HS-5 (cell line): Measurements from ENCODE around the gene SAFB.
"Not testable (repeated sequence)": the region's sequence is repeated elsewhere in the genome, so short reads cannot be mapped to it uniquely, and the experiment has no call there.

Experiments
- DNase-seq: peaks from one replicate; pipeline ENCODE4 v3.0.0-alpha.2; 2012; ENCODE audit warnings: low read depth

The SAFB gene

DNA sequence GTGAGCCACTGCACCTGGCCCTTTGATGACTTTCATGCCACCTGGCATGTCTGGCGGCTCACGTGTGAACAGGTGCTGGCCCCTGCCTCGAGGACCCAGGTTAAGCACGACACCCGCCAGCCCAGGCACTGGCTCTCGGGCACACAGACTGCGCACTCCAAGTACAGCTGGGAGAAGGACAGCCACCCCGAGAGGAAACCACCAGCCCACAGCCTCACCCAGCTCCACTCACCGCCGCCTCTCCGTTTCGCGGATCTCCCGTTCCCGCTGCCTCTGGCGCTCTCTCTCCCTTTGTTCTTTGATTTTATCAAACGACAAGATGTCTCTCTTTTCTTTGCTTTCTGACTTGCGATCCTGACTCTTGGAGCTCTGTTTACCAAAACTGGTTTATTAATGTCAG is 27.8 kb upstream of the SAFB start:
- no peak for DNase-seq

- DNase-seq, result no peak
Observed at GRCh38 chr19:5595745-5596144, 27.1 kb upstream of the SAFB start.

DNA sequence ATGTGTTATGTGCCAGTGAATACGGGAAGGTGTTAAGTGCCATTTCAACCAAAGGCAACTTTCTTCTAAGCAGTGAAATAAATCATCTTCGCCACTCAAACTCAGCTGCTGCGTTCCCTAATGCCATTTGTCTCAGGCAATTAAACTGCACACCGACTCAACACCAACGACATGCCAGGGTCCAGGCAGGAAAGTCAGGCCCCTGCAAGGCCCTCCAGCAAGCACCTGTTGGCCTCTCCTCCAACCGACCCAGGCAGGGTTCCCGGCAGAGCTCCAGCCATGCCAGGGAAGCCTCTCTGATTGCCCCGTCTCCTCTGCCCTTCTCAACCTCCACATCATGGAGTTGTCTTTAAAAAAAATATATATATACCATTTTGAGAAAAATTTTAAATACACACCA is 22.1 kb upstream of the SAFB start:
- no peak for DNase-seq

DNA sequence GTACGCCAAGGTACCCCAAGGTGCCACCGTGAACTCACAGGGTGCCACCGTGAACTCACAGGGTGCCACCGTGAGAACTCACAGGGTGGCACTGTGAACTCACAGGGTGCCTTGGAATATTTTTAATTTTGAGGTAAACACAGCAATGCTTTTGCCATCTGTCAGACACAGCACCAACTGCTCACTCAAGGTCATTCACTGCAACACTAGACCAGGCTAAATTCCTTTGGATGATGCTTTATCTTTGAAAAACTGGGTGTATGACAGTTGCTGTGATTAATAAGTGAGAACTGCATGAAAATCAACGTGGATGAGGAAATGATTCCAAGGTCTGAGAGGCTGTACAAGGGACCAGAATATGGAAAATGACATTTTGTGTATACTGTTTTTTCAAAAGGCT is 19.3 kb upstream of the SAFB start:
- DNase-seq, result no peak

GRCh38 chr19:5605362-5605761 is 17.5 kb upstream of the SAFB start:
- no peak for DNase-seq

GRCh38 chr19:5607318-5608275 is 15.3 kb upstream of the SAFB start:
- DNase-seq, result no peak

DNA sequence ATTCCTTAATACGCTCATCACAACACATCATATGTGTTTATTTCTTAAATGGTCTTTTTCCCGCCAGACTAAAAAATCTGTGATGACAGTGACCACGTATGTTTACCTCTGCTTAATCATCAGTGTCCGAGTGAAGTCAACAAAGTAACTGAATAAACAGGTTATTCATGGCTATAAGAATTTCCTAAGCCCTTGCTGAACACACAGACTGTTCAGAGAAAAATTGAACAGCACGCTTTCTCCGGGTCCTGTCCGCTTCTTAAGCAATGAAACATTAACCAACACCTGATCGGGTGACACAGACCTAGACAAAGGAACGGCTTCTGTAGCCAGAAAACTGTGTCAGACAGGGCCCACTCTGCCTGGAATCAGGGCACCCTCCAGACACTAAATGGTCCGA is 14.6 kb upstream of the SAFB start:
- no peak for DNase-seq

- not testable (repeated sequence) for DNase-seq
Observed at GRCh38 chr19:5608766-5609165, 14.1 kb upstream of the SAFB start.

GRCh38 chr19:5609881-5610448 is 12.9 kb upstream of the SAFB start:
- DNase-seq, result no peak

DNA sequence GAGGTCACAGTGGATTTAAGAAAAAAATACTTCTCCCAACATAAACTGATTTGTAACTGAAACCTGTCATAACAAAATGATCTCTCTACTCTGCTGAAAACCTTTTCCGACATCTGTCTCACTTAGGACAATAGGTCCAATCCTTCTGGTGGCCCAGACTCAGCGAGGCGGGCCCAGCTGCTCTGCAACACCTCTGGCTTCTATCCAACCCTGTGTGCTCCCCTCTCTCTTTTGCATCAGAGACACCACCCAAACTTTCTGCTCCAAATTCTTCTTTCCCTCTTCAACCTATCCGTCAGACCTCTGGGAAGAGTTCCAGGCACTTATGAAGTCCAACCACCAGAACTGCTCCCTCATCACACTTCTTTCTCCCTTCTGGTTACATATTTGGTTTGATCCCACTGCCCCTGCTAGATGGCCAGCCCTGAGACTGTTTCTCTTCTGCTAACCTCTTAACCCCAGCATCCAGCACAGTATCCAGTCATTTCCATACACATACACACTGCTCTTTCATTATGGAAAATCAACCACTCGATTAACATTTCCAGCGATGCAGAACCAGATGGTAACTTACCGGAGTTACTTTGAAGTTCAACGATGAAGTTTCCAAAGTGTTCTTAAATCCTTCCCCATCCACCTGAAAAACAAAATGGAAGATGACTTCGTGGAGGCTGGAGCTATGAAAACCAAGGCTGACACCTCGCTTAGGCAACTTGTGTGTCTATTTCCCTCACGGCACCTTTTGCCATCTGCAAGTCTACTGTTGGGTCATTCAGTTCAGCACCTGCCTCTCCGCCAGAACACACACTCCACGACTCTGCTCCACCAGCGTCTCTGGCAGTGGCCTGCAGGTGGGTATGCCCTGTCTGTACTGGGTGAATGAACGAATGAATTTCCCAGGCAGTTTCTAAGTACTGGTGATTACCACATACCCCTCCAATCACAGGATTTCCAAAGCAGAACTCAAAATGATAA is 9.7 kb upstream of the SAFB start:
- no peak for DNase-seq

DNA sequence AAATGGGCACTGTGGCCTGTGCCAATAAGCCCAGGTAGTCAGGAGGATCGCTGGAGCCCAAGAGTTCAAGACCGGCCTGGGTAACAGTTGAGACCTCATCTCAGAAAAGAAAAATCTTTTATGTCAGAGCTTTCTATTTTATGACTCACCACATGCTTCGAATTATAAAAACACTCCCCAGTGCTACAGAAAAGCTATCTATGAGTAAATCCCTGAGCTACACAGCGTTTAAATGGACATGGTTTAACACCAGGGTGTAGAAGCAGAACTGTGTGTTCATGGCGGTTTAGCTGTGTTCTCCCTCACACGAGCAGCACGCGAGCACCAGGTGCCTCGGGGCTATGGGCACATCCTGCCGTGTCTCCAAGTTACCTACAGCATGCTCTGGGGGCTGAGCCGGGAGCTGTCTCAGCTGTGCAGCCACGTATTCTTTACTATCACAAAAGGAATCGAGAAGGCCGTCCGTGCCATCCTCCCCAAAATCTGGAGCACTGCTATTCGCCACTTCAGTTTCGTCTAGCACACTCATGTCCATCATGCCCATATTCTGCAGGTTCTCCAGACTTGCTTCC is 7.0 kb upstream of the SAFB start:
- DNase-seq, result no peak

- DNase-seq, result no peak
Observed at GRCh38 chr19:5617080-5617479, 5.8 kb upstream of the SAFB start.

DNA sequence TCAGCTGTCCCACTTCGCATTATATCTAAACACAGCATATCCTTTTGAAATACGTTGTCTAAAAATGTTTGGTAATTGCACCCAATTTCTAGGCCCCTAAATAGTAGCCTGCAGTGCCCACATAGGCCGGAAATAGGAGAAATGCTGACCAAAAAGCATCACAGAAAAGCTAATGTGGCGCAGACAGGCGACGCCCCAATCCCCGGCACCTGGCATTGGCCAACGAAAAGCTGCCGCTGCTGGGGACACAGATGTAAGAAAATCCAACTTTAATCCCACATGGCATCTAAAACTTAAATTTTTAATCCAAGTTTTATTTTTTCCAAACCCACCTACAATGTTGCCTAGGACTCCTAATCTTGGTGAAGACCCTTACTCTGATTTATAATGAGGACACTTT is 4.3 kb upstream of the SAFB start:
- no peak for DNase-seq

GRCh38 chr19:5619946-5620345 is 2.9 kb upstream of the SAFB start:
- DNase-seq, result no peak

DNA sequence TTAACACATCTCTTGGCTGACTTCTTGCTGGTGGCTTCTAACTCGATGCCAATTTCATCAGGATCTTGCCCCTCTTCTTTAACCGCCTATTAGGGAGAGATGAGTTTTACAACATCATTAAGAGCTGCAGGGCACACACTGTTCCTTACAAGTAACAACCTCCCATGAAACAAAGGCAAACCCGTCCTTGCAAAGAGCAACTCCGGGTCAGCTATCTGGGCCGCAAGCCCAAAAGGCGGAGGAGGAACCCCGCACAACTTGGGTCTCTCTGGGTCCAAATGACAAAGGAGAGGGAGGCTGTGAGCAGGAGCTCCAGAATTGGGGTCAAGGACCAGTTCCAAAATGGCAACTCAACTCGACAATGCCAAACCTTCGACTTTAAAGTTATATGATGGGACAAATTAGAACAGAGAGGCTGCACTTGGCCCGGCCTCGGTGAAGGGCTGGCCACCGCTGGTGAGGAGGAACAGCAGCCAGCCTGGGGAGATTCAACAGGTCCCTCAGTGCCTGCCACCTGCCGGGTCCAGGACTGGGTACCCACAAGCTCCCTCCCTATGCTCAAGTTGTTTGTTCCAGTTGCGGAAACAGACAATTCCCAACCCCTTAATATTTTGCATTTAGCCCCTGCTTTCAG is 1.5 kb upstream of the SAFB start:
- DNase-seq, result no peak

DNA sequence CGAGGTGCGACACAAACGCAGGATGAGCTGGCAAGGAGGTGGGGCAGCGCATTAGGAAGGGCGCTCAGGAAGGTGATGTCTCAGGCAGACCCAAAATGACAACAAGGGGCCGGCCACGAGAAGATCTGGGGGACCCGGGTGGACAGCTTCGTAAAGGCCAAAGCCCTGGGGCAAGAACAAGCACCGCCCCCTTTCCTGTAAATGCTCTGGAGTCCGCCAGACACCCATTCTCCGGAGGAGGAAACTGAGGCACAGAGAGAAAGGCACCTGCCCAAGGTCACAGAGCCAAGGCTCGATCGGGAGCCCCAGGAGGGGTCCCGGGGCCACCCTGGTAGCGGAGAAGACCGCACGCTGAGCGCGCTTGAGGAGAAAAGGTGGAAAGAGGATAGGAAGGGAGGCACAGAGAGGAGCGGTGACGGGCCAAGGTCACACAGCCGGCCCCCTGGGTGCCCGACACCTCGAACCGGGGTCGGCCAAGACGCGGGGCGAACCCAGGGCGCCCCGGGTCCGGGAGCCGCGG is 878 bp upstream of the SAFB start:
- no peak for DNase-seq

GRCh38 chr19:5623397-5624017 is 624 bp downstream of the SAFB start:
- no peak for DNase-seq

DNA sequence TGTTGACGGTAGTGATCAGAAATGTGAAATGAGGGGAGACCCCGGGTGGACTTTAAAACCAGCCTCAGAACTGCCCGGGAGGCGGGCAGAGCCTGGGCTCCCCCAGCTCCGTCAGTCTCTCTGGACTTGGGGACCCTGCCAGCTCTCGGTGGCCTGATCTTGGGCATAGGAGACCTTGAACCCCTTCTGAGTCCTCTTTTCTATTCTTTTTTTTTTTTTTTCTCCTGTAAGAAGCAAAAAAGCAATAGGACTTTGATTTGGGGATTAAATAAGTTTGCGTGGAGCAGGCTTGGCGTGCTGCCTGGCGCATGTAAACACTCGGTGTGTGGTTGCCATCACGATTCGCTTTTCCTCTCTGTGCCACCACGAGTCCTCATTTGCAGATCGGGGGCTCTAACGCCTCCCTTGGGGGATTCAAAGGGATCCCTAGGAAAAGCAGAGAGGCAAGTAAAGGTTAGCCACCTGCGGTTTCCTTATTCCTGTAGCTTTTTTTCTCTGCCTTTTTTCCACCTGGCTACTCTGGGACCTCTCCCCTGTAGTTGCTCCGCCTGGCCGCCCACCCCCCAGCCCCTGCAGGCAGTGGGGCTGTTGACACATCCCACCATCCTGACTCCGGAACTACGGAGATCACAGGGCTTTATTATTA is 1.3 kb downstream of the SAFB start:
- DNase-seq, result no peak

GRCh38 chr19:5624741-5625278 is 1.9 kb downstream of the SAFB start:
- no peak for DNase-seq

DNA sequence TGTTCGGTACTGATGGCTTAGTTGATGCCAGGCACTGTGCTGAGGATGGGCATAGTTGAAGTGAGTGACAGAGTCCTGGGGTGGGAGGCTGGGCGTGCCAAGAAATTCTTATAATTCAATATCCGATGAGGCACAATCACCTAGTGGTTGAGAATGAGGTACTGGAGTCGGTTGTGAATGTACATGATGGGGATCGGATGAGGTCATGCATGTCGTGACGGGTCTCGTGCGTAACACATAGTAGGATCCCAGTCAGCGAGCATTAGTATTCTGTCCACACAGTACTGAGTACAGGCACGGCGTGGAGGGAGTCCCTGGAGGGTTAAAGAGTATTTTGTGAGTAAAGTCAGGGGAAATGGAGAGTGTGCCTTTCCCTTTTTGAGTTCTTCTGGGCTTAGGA is 2.8 kb downstream of the SAFB start:
- no peak for DNase-seq
